Adrenal gland (tissue), 12 donors: ENCODE results near the gene TNFAIP8L3. TPM values are rescaled to one million over a fixed set of nuclear protein-coding genes. Genes with fewer than 3 reads are reported as not detected.
A peak's percentile ranks its signal among the peaks of the same experiment; 100 is the strongest.

Experiments used
- DNase-seq, 7 donors: peaks; one replicate each; pipeline ENCODE4 v3.0.0-alpha.2; 2019 to 2020
- H3K27ac ChIP-seq, 5 donors: fragments of 200-600 bp; sonication (generic) in 4 of 5; 1 replicate in 3 of 5; 2 replicates in 2 of 5; pipeline versions ENCODE4 v1.5.1 to v1.8.0; 2016 to 2020; ENCODE audit warnings: mild to moderate bottlenecking in 1 of 5
- H3K27me3 ChIP-seq: fragments of 200-600 bp; 2 replicates; pipeline ENCODE4 v1.8.0; 2021
- H3K36me3 ChIP-seq, 2 donors: fragments of 200-600 bp; replicated peaks in 1 of 2; 1 replicate in 1 of 2; 2 replicates in 1 of 2; pipeline versions ENCODE4 v1.5.1 to v1.8.0; 2018 to 2022
- H3K4me1 ChIP-seq, 2 donors: fragments of 200-600 bp; replicated peaks in 1 of 2; 1 replicate in 1 of 2; 2 replicates in 1 of 2; pipeline versions ENCODE4 v1.5.1 to v1.8.0; 2018 to 2021
- H3K4me3 ChIP-seq, 4 donors: fragments of 200-600 bp; sonication (generic) in 3 of 4; one replicate each; pipeline ENCODE4 v1.5.1; 2016 to 2018
- H3K9me3 ChIP-seq, 3 donors: fragments of 200-600 bp; sonication (generic) in 1 of 3; replicated peaks in 1 of 3; 1 replicate in 2 of 3; 2 replicates in 1 of 3; pipeline versions ENCODE4 v1.5.1 to v1.8.0; 2016 to 2021
- POLR2A ChIP-seq, 2 donors: fragments of 450-650 bp; IDR thresholded peaks; one replicate each; pipeline ENCODE4 v1.6.1; 2017; ENCODE audit warnings: antibody characterized with exemption in 2 of 2, mild to moderate bottlenecking in 2 of 2, moderate library complexity in 1 of 2
- WGBS, 4 donors: extraction: QIAGEN DNeasy Blood & Tissue Kit in 2 of 4; methylation state at CpG; one replicate each; pipeline versions ENCODE4 v1.1.5 to v1.1.7; 2013 to 2017; 5-methylcytosine and 5-hydroxymethylcytosine counted together
- intact Hi-C, 2 donors: fragments of 100-400 bp; cut with DNase I; formaldehyde crosslinking; loops; one replicate each; pipeline versions ENCODE4 v1.14.1 to v1.15.0; 2022 to 2023
- polyA plus RNA-seq, 3 donors: library from polyadenylated mRNA; stranded (reverse); fragments of 200-250 nt in 2 of 3; fragments of 350-450 nt in 1 of 3; fragmentation: Illumina TruSeq in 1 of 3; extraction: RNeasy Lipid Tissue Mini Kit (QIAGEN cat#74804) in 1 of 3; gene quantifications; one replicate each; pipeline ENCODE4 v1.2.3, GENCODE V29; 2013 to 2014
- total RNA-seq, 9 donors: library from RNA; depleted of rRNA in 4 of 9; stranded (reverse); fragments of >200 nt in 4 of 9; fragments of 120-200 nt in 1 of 9; fragmentation: NEBNext Ultra II Directional in 1 of 9; extraction: Animal tissue kit (Norgen Biotek cat#: 25700) in 1 of 9; gene quantifications; one replicate each; pipeline versions ENCODE4 v1.1.0 to v1.2.4, GENCODE V29; 2013 to 2023
- TF ChIP-seq, protein P1 (sequence below), 6 experiments: fragments of 450-650 bp in 4 of 6; fragments of 200-600 bp in 2 of 6; sonication (generic) in 1 of 6; IDR thresholded peaks; 1 replicate in 5 of 6; 2 replicates in 1 of 6; pipeline versions ENCODE4 v1.5.1 to v1.8.0; 2016 to 2021; ENCODE audit warnings: antibody characterized with exemption in 6 of 6, mild to moderate bottlenecking in 2 of 6, moderate library complexity in 1 of 6
- donor health status: healthy with polysubstance abuse.
- donor health status: Bipolar disorder and iron deficiency.
- donor health status: DM: yes; HTN: yes; CAD: no.
- donor health status: DM: no; HTN: no; CAD: no.
- donor health status: DM: no; HTN: no; CAD: no.
- donor health status: DM: yes; HTN: yes; CAD: no.

Gene TNFAIP8L3
- total and polyA plus RNA-seq, 12 donors: 1.1 to 9.5 (median 3.7) TPM

GRCh38 chr15:51097553-51098330, 3.0 kb upstream of the TNFAIP8L3 start:
- 35 to 47% (median 39%) methylated on average over 5 of the region's 5 CpGs for WGBS, 4 donors
- no peak for DNase-seq
- no peaks in the 10 kb centered on the region for H3K36me3 ChIP-seq
- peak overlapping the region in 1 of 5 donors; percentile 40 for H3K27ac ChIP-seq
- no peaks in the 10 kb centered on the region for H3K9me3 ChIP-seq
- H3K27me3 ChIP-seq: peaks cover 40% of the 10 kb centered on the region
- intact Hi-C loops: no loop called here
- TF ChIP-seq POLR2A (IDR thresholded peaks at IDR 0.05): no peak
- TF ChIP-seq, protein P1, sequence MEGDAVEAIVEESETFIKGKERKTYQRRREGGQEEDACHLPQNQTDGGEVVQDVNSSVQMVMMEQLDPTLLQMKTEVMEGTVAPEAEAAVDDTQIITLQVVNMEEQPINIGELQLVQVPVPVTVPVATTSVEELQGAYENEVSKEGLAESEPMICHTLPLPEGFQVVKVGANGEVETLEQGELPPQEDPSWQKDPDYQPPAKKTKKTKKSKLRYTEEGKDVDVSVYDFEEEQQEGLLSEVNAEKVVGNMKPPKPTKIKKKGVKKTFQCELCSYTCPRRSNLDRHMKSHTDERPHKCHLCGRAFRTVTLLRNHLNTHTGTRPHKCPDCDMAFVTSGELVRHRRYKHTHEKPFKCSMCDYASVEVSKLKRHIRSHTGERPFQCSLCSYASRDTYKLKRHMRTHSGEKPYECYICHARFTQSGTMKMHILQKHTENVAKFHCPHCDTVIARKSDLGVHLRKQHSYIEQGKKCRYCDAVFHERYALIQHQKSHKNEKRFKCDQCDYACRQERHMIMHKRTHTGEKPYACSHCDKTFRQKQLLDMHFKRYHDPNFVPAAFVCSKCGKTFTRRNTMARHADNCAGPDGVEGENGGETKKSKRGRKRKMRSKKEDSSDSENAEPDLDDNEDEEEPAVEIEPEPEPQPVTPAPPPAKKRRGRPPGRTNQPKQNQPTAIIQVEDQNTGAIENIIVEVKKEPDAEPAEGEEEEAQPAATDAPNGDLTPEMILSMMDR (IDR thresholded peaks at IDR 0.05): no peak
- no peaks in the 10 kb centered on the region for H3K4me1 ChIP-seq
- H3K4me3 ChIP-seq: no peak overlapping the region

- no peaks in the 10 kb centered on the region for H3K36me3 ChIP-seq
- 41 to 68% (median 50%) methylated on average over 1 of the region's 1 CpG for WGBS, 4 donors
- H3K9me3 ChIP-seq: no peaks in the 10 kb centered on the region
- H3K27ac ChIP-seq: no peak overlapping the region
- intact Hi-C loops: no loop called here
- peaks cover 40% of the 10 kb centered on the region for H3K27me3 ChIP-seq
- no peak for TF ChIP-seq POLR2A (IDR thresholded peaks at IDR 0.05)
- DNase-seq: no peak
- H3K4me3 ChIP-seq: no peak overlapping the region
- H3K4me1 ChIP-seq: no peaks in the 10 kb centered on the region
These were observed 2.3 kb upstream of the TNFAIP8L3 start for GRCh38 chr15:51096976-51097375.

- intact Hi-C loops: no loop called here
- no peaks in the 10 kb centered on the region for H3K4me1 ChIP-seq
- H3K9me3 ChIP-seq: no peaks in the 10 kb centered on the region
- peaks cover 36% of the 10 kb centered on the region for H3K27me3 ChIP-seq
- peak overlapping the region in 1 of 4 donors; percentile 70 for H3K4me3 ChIP-seq
- H3K36me3 ChIP-seq: no peaks in the 10 kb centered on the region
- 49 to 58% (median 54%) methylated on average over 6 of the region's 6 CpGs for whole genome bisulfite sequencing, 4 donors
- TF ChIP-seq, protein P1 (IDR thresholded peaks at IDR 0.05): no peak
- TF ChIP-seq POLR2A (IDR thresholded peaks at IDR 0.05): no peak
- H3K27ac ChIP-seq: no peak overlapping the region
- DNase-seq: no peak
These were observed 1.1 kb upstream of the TNFAIP8L3 start for GRCh38 chr15:51095681-51096331.

- TF ChIP-seq, protein P1 (IDR thresholded peaks at IDR 0.05): no peak
- no peak for TF ChIP-seq POLR2A (IDR thresholded peaks at IDR 0.05)
- intact Hi-C loops: no loop called here
- H3K4me3 ChIP-seq: peak overlapping the region in 2 of 4 donors; percentile 21 to 70
- peaks cover 0 to 10% of the 10 kb centered on the region in 2 donors for H3K4me1 ChIP-seq
- 1 to 14% (median 5%) methylated on average over 16 to 65 of the region's 65 CpGs for WGBS, 4 donors
- no peaks in the 10 kb centered on the region for H3K9me3 ChIP-seq
- peak overlapping the region in 1 of 5 donors; percentile 77 for H3K27ac ChIP-seq
- DNase-seq: peak in 4 of 7 donors; percentile 21 to 38 (median 34)
- H3K36me3 ChIP-seq: no peaks in the 10 kb centered on the region
- H3K27me3 ChIP-seq: peaks cover 30% of the 10 kb centered on the region
These were observed 684 bp downstream of the TNFAIP8L3 start for GRCh38 chr15:51093839-51094605.
